Embryonic facial prominence (tissue), 1 donor: Measurements from ENCODE around the gene GPR83.
"Not testable (repeated sequence)": the region's sequence is repeated elsewhere in the genome, so short reads cannot be mapped to it uniquely, and the experiment has no call there.

ENCODE experiments used
- DNase-seq: peaks from one replicate; pipeline ENCODE4 v3.0.0-alpha.2; 2016; ENCODE audit errors: extremely low spot score

GPR83 gene

DNA sequence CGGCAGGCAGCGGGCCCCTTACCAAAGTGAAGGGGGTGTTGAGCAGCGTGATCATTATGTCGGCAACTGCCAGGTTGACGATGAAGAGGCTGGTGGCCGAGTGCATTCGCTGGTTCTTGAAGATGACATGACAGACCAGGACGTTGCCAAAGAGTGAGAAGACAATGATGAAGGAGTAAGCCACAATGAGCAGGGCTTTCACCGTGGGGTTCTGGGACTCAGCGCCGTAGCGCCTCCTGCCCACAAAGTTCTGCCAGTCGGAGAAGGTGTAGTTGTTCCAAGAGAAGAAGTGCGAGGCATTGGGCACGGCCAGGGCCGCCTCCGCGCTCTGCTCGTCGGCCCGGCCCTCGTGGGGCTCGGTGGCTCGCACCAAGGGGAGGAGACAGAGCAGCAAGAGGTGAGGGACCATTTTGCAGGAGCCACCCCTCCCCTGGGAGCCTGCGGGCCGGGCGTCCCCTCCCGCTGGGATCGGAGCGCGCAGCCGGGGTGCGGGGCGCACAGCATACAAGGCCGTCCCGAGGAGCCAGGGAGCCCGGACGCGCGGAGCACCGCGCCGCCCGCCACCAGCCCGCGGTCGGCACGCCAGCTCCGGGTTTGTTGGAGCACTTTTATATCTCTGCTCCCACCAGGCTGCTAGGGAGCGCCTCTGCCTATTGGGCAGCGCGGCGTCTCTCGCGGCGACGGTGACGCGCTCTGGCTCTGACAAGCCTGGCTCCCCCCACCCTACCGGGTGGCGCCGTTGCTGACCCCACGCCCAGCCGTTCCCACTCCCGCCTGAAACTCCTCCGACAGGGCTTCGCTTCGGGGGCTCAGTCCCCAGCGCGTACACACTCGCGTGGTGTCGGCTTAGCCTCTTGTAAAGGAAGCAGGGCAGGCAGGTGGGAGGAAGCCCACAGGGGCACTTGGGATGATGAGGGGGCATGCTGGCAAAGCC is at the start of gene GPR83:
Gene GPR83, minus strand, starts transcription at position 581 of the 934 bp plus-strand sequence. Its CDS starts 172 bp downstream, at position 409.
- DNase-seq: no peak

DNA sequence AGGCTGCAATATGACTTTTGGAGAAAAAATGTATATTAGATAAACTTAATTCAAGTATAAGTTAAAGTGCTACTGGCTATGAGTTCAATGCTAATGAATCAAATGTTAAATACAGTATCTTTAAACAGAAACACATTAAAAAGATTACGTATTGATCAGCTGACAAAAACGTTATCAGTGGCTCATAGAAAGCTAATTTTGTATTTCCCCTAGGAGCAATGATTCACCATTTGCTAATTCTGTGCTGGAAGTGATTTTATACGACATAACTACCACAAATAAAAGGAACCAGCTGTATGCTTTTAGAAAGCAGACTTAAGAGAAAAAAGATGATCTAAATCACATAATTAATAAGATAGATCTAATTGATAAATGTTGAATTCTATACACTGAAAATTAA is 48.8 kb upstream of the GPR83 start:
- DNase-seq: no peak

DNA sequence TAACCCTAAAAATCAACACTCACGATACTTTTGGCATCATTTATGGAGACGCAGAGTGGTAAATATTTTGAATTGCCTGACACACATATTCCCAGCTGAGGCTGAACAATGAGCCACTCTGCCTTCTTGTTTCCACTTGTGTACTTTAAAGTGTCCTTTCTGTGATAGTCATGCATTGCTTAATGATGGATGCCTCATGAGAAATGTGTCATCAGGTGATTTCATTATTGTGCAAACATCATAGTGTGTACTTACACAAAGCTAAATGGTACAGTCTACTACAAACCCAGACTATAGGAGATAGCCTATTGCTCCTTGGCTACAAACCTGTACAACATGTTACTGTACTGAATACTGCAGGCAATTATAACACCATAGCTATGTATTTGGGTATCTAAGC is 48.2 kb upstream of the GPR83 start:
- DNase-seq: no peak

DNA sequence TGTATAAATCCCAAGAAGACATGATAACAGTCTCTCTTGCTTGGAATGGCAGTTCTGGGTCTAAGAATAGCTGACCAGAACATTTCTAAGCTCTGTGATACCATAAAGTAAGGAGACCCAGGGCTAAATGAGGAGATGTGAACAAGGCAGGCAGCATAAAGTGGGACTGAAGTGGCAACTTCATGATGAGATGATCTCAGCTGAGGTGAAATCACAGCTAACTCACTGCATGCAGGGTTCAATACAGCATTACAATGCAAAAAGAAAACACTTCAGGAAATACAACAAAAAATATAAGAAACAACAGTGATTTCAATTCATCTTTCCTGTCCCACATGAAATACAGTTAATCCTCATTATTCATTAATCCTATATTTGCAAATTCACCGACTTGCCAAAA is 47.8 kb upstream of the GPR83 start:
- DNase-seq: no peak

DNA sequence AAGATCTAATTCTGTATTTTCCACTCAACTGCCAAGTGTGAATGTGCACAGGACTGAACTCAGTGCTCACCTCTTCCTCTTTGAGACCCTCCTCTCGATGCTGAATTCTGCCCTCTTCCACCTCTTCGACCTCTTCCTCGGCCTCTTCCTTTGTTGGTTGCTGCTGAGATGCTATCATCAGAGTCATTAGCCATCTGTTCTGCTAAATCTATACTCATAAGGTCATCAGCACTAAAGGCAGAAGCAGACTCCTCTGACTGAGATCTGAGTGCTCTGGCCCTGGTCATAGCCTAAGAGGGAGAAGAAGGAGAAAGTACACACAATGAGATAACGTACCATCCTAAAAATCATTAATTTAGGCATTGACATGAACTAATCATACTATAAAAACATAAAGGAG is 45.9 kb upstream of the GPR83 start:
- DNase-seq: no peak

DNA sequence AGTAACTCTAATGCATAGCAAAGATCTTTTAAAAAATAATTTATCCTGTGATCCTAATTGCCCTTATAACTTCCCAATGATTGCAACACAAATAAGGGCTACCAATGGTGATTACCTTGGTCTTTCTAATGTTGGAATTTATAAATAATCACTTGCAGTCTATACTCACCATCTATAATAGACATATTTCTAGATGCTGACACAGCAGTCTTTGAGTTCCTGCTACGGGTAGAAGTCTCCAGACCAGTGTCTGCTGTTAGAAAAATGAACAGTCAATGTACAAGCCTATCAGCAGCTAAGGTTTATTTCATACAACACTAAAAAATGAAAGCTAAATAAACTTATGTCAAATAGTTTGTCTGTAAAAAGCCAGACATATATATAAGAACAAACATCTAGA is 44.4 kb upstream of the GPR83 start:
- DNase-seq: no peak

DNA sequence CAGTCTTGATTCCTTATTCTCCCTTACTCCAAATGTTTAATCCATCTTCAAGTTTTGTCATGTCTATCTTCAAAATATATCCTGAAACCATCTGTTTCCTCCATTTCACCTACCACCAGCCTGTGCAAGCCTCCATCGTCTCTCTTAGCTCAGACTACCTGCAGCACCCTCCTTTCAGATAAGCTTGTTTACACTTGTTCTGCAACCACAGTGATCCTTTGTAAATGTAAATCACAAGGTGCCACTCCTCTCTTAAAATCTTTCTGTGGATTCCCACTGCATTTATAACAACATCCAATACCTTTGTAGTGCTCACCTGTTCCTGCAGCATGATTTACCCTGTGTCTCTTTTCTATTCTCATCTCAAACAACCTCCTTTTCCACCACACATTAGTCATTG is 31.8 kb upstream of the GPR83 start:
- no peak for DNase-seq

DNA sequence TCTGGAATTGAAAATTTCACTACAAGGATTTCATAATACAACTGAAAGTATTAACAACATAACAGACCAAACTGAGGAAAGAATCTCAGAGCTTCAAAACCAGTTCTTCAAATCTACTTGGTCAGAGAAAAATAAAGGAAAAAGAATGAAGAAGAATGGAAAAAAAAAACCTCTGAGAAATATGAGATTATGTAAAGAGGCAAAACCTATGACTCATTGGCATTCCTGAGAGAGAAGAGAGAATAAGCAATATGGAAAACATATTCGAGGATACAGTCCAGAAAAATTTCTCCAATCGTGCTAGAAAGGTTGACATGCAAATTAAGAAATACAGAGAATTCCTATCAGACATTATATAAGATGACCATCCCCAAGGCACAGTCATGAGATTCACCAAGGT is 23.4 kb upstream of the GPR83 start:
- no peak for DNase-seq

DNA sequence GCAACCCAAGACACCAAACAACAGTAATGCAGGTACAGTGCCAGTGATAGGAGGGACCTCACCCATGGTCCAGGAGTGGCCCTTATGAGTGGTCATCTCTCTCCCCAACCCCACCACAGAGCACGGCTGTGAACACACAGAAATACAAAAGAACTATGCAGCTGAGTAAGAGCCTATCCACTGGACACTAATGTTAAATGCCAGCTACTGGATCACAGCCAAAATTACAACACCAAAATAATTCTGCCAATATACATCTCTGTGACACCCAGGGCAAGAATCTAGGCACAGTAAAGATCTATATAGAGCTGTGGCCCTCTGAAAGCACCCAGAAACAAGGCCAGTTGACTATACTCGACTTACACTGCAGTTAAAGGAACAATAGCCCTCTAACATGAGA is 22.8 kb upstream of the GPR83 start:
- no peak for DNase-seq

DNA sequence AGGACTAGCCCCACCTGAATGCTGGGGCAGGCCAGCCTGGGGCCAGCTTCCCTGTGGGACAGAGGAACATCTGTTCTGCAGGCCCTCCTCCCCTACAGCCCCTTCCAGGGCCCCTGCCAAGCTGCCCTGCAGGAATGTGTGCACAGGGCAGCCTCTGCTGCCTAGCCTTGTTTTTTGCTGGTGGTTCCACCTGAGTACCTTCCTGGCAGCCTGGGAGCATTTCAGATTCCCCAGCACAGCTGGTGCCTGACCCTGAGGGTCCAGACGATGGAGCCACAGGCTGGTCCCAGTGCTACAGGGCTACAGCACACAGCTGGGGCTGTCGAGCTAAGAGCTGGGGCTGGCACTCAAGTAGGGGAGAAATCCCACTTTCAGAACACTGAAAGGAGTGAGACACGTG is 22.3 kb upstream of the GPR83 start:
- DNase-seq: no peak

DNA sequence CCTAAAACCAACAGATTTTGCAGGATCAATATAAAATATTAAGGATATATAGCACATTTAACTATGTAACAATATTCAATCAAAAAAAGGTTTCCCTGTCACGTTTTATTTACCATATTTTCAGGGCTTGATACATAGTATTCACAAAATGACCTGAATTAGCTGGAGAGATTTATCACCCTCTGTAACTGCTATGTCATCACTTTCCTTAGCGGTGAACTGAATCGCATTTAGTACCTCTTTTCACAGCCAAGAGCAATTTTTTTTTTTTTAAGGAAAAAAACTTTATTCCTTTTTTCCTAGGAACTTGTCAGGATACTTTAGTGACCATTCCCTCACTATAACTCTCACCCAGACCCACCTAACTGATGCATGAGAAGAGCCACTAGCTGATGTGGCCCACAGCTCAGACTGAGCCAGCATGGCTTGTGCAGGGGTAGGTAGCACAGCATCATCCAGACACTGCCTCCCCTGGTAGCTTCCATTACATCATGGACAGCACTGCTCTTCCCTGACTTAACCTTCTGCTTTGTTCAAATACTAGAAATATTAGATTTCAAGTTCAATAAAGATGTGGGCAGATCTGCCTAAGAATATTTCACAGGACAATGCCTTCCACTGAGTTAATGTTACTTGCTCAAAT is 17.0 kb upstream of the GPR83 start:
- no peak for DNase-seq

DNA sequence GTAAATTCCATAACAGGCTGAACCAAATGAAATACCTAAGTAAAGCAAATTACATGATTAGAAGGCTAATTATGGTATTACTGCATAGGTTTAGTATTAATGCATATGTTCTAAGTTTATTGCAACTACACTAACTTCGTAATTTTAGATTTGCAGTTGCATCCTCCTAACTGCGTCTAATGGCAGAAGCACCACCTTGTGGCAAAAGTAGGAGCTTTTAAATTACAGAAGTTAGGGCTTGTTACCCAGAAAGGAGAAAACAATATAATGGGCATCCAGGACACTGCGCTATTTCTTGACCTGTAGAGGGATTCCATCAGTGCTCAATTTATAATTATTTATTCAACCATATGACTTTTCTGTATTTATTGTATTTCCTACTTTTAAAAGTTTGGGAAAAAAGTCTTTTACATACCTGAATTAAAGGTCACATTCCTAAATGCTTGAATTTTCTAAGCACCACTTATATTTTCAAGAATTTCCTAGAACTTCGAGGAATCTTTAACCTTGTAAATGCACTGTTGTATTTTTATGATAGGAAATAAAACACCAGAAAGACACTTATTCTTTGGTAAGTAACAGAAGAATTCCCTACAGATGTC is 16.3 kb upstream of the GPR83 start:
- DNase-seq: peak; percentile 79

DNA sequence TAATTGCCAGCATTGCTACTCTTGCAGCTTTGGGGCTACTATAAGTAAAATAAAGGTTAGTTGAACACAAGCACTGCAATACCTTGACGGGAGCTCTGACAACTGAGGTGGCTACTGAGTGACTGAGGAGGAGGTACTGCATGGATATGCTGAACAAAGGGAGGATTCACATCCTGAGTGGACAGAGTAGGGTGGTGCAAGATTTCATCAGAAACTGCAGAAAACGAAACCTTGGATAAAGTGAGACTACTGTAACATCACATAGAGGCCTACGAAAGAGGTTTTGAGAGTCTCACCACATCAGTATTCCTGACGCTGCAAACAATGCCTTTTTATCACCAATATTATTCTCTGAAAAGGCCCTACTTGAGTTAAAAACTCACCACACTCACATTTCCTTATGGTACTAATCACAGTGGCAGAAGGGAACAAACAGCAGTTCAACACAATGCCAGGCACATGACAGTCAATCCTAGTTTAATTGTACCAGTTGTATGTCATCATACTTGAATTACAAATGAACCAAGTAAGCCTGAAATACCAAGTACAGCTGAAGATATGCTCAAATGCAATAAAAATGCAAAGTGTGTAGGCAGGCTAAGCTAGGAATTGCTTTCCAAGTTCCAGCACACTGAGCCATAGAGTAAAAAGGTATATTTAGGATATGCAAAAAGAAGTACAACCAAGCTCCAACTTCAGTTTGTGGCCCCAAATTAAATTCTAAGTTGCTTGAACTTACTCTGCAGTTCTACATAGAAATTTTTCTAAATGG is 4.0 kb upstream of the GPR83 start:
- no peak for DNase-seq

DNA sequence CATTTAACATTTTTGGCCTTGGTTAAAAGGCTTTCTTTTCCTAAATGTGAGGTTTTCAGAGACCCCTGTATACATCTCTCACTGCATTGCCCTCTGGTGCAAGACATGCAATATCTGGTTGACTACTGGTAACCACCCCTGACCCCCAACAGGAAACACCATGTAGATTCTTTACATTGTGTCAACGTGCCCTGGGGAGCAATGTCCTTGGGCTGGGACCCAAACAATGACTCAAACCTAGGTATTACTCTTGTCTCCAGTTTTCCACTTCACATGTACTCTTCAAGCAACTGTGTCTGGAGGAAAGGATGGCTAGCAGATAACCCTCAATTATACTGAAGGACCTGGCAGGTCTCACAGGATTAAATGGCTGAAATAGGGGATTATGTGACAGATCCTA is 1.1 kb upstream of the GPR83 start:
- DNase-seq: no peak

DNA sequence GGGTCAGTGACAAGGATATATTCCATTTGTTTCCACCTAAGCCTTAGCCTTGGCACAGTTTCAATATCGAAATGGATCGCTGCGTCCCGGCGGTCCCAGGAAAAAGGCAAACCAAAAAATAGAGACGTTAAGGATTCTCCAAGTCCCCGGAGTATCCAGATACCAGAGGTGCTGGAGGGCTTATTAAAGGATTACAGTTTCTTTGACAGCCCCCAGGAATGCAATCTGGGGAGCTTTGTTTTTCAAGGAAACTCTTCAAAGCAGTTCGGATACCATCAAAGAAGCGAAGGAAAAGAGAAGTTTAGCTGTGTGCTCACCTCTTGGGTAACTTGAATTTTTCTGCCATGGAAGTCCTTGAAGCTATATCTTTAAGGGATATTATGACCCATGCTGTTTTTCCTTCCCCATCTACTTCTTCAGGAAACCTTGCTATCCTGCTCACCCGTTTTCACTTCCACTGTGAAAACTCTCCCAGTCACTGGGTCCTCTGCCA is 600 bp upstream of the GPR83 start:
- DNase-seq: no peak

DNA sequence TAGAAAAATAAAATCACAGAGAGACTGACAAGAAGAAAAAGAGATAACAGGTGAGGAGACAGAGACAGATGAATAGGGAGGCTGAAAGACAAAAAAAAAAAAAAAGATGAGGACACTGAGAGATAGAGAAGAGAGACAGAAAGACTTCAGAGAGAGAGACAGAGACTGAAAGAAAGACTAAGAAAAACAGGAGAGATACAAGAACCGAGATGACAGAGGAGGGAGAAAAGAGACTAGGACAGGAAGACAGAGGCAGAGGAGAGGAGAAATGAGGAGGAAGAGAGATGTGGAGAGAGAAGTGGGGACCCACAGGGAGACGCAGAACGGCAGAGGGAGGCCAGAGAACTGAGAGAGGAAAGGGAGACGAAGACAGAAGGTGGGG is 771 bp downstream of the GPR83 start:
- DNase-seq: no peak

DNA sequence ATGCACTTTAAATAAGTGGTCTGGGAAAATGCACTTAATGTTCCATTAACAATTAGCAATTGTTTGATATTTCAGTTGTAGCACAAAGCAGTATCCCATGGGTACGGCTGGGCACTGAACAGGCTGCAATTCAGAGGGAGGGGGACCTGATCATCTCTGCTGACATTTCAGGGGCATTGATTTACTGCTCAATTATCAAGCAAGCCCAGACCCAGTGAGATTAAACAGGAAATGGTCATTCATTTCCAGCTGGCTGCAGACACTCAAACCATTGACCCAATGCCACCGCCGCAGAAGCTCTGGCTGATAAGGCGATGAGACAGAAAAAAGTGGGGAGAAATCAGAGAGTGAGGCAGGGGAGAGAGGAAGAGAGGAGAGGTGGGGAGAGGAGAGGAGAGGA is 1.2 kb downstream of the GPR83 start:
- no peak for DNase-seq

DNA sequence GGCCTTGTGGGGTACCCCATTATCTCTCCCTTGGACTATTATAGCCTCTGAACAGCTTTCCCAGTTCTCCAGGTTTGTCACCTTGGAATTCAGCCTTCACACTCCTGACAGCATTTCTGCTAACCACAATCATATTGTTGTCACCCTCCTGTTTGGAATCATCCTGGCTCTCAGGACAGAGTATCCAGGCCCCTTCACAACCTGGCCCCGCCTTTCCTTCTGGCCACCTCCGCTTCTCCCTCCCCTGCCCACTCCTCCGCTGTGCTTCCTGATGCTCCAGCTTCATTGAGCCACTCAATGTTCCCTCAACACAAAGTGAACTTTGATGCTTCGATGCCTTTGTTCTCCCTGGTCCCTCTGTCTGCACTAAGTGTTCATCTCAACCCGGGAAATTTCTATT is 3.1 kb downstream of the GPR83 start:
- DNase-seq: no peak

DNA sequence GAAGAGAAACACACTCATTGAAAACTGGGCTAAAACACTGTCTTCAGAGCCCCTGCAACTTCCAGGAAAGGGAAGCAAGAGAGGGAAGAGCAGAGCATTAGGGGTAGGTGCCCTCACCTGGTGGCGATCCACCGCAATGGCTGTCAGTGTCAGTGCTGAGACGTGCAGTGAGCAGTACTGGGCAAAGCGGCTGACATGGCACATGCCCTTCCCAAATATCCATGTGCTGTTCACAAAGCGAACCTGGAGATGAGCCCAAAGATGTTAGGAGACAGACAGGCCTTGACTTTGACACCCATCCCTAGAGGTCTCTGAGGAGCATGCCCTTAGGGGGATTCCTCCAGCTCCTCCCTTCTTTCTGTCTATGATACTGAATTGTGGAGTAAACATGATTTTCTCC is 4.9 kb downstream of the GPR83 start:
- DNase-seq: no peak

DNA sequence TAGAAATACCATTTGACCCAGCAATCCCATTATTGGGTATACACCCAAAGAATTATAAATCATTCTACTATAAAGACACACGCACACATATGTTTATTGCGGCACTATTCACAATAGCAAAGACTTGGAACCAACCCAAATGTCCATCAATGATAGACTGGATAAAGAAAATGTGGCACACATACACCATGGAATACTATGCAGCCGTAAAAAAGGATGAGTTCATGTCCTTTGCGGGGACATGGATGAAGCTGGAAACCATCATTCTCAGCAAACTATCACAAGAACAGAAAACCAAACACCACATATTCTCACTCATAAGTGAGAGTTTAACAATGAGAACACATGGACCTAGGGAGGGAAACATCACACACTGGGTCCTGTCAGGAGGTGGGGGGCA is 9.3 kb downstream of the GPR83 start:
- not testable (repeated sequence) for DNase-seq

DNA sequence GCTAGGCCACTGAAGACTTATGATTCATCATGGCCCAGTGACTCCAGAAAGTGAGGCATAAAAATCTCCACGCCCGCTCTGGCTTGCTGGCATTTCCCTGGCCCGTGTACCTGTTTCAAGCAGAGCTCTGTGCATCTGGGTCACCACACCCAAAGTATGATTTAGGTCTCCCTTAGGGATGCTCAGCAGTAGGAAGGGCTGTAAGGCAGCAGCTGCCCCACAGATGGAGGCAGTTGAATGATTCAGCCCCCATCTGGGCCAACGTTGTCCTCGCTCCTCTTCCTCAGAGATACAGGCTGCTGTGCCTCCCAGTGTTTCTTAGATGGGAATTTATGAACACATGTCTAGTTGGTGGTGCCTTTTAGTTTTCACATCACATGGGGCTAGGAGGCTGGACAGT is 21.6 kb downstream of the GPR83 start:
- no peak for DNase-seq

DNA sequence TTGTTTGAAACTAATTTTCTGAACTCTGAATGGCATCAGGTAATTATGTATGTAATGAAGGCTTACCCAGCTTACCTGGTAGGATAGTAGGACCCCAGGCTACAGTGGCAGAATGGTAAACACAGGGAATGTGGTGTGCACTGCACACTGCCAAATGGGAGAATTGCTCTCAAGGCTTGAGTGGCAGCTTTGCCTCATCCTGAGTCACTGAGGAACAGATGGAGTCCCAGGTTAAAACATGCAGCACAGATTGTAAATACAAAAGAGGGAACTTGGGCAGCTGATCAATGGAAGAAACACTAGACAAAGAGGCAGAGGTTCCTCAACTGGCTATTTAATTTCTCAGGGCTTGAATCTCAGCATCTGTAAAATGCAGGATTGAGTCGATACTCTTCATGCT is 24.4 kb downstream of the GPR83 start:
- no peak for DNase-seq
